K562 (cell line): ENCODE measurements around the gene MIX23. TPM values are rescaled to one million over a fixed set of nuclear protein-coding genes. Genes with fewer than 3 reads are reported as not detected.

Experiments
- AFF1 ChIP-seq, 2 experiments: fragments of 450-650 bp; IDR thresholded peaks; 2 replicates each; pipeline ENCODE4 v1.6.1; 2018; ENCODE audit warnings: mild to moderate bottlenecking in 2 of 2, low read depth in 1 of 2; ENCODE audit not compliant: partially characterized antibody in 2 of 2
- CBX1 ChIP-seq: sonication (generic); IDR thresholded peaks from 2 replicates; pipeline ENCODE4 v1.6.1; 2016; ENCODE audit warnings: antibody characterized with exemption, low read depth, mild to moderate bottlenecking
- CREM ChIP-seq: IDR thresholded peaks from 2 replicates; pipeline ENCODE4 v1.6.1; 2014; ENCODE audit warnings: antibody characterized with exemption, low read depth
- HDAC3 ChIP-seq: fragments of 450-650 bp; IDR thresholded peaks from 2 replicates; pipeline ENCODE4 v1.6.1; 2018; ENCODE audit warnings: borderline replicate concordance, mild to moderate bottlenecking, moderate library complexity; ENCODE audit not compliant: partially characterized antibody
- JUND ChIP-seq, 2 experiments: IDR thresholded peaks; 2 replicates in 1 of 2; 3 replicates in 1 of 2; pipeline ENCODE4 v1.6.1; 2011; ENCODE audit warnings: borderline replicate concordance in 2 of 2, low read depth in 2 of 2, low read length in 2 of 2, improper control_type of control experiment in 1 of 2, missing biosample characterization in 1 of 2, missing genetic modification characterization in 1 of 2, missing genetic modification reagents in 1 of 2
- L3MBTL2 ChIP-seq: fragments of 450-650 bp; IDR thresholded peaks from 2 replicates; pipeline ENCODE4 v1.6.1; 2016; ENCODE audit warnings: mild to moderate bottlenecking, moderate library complexity
- MGA ChIP-seq: fragments of 450-650 bp; IDR thresholded peaks from 2 replicates; pipeline ENCODE4 v1.6.1; 2016; ENCODE audit warnings: mild to moderate bottlenecking, moderate library complexity
- MXI1 ChIP-seq: IDR thresholded peaks from 2 replicates; pipeline ENCODE4 v1.6.1; 2011; ENCODE audit warnings: low read depth, mild to moderate bottlenecking, improper control_type of control experiment, low read length
- POLR2B ChIP-seq: fragments of 450-650 bp; IDR thresholded peaks from 2 replicates; pipeline ENCODE4 v1.6.1; 2018; ENCODE audit warnings: low read depth; ENCODE audit not compliant: partially characterized antibody
- XRCC5 ChIP-seq: fragments of 200-400 bp; formaldehyde crosslinking; IDR thresholded peaks from 2 replicates; pipeline ENCODE4 v1.6.1; 2017; ENCODE audit warnings: low read depth, mild to moderate bottlenecking, low read length
- polyA plus RNA-seq, 8 experiments: library from polyadenylated mRNA; depleted of rRNA in 4 of 8; stranded (reverse) in 5 of 8; unstranded in 3 of 8; fragments of >200 nt; fragmentation: Nextera tagmentation in 2 of 8; fragmentation: Illumina TruSeq in 1 of 8; extraction: Ambion mirVana in 2 of 8; extraction: Trizol in 1 of 8; gene quantifications; 2 replicates each; pipeline versions ENCODE4 v1.2.1 to v1.2.3, GENCODE V29; 2011 to 2014; ENCODE audit warnings: inconsistent platforms in 1 of 8, missing spikeins in 1 of 8
- total RNA-seq, 7 experiments: library from RNA; depleted of rRNA in 6 of 7; stranded (reverse); fragments of >200 nt in 6 of 7; fragmentation: Illumina TruSeq in 2 of 7; extraction: Trizol in 2 of 7; gene quantifications; 2 replicates each; pipeline versions ENCODE4 v1.2.1 to v1.2.3, GENCODE V29; 2011 to 2021; ENCODE audit warnings: low replicate concordance in 1 of 7

Gene MIX23
- total and polyA plus RNA-seq, 9 of the 15 experiments (the other 6 are each of a cell fraction or from before 2014, with no cell fraction given) = 45.5 to 185 (median 106) TPM

GRCh38 chr3:122382888-122383666, at the start of gene MIX23 (continued):
- TF ChIP-seq HDAC3 = peak; percentile 46
- peak; percentile 49 for TF ChIP-seq CREM
- peak; percentile 81; the same call in 1 of the 2 replicates for TF ChIP-seq MXI1
- peak; percentile 55 for TF ChIP-seq L3MBTL2
- TF ChIP-seq XRCC5 = 0 out of 2 replicates have a peak, but pooled peaks have one; percentile 25
- TF ChIP-seq POLR2B = peak; percentile 49
- TF ChIP-seq CBX1 = no peak
- TF ChIP-seq AFF1 (IDR thresholded peaks at IDR 0.05; ENCODE audit: low read depth in 1 of 2, partially characterized antibody in 2 of 2) = peak in 1 of 2 experiments; percentile 35
- TF ChIP-seq JUND (IDR thresholded peaks at IDR 0.05; ENCODE audit: borderline replicate concordance, low read depth, low read length) = 0 out of 2 replicates have a peak, but pooled peaks have one; percentile 12
- TF ChIP-seq JUND (tag; IDR thresholded peaks at IDR 0.05; ENCODE audit: borderline replicate concordance, low read depth, low read length) = no peak; the same call in 2 of the 3 replicates
- TF ChIP-seq MGA = peak; percentile 67
